SK-N-SH (cell line): ENCODE measurements around the gene NGB. TPM values are rescaled to one million over a fixed set of nuclear protein-coding genes. Genes with fewer than 3 reads are reported as not detected.

Experiments
- CTCF ChIA-PET: fragments of 300-600, 350-600 bp; formaldehyde crosslinking; extraction: SDS; loops from one replicate; lab custom pipeline; 2021; lab: Yijun Ruan, JAX
- POLR2A ChIA-PET: fragments of 350-600 bp; sonication (Branson Sonifier 250); formaldehyde crosslinking; extraction: SDS; loops from one replicate; lab custom pipeline; 2020; ENCODE audit warnings: antibody characterized with exemption, inconsistent platforms; lab: Yijun Ruan, JAX
- DNase-seq: peaks from one replicate; pipeline ENCODE4 v3.0.0; 2012
- H2AFZ ChIP-seq: fragments of 200-600 bp; sonication (generic); 2 replicates; pipeline ENCODE4 v1.8.1; 2016; ENCODE audit warnings: antibody characterized with exemption, mild to moderate bottlenecking, low read depth
- H3F3A ChIP-seq: fragments of 200-600 bp; sonication (generic); replicated peaks from 2 replicates; pipeline ENCODE3; 2016; ENCODE audit warnings: antibody characterized with exemption, mild to moderate bottlenecking; ENCODE audit not compliant: insufficient read depth
- H3K27ac ChIP-seq, 2 experiments: fragments of 200-500 bp in 1 of 2; fragments of 200-600 bp in 1 of 2; sonication (Bioruptor generic) in 1 of 2; sonication (generic), shearing (Covaris generic) in 1 of 2; 2 replicates each; pipeline versions ENCODE4 v1.5.1 to v1.6.1; 2014 to 2016; ENCODE audit warnings: low read depth in 2 of 2, inconsistent platforms in 1 of 2, low read length in 1 of 2, mild to moderate bottlenecking in 1 of 2, mixed read lengths in 1 of 2
- H3K27me3 ChIP-seq: fragments of 200-600 bp; sonication (generic), shearing (Covaris generic); 2 replicates; pipeline ENCODE4 v1.6.1; 2016; ENCODE audit warnings: mixed run types; ENCODE audit not compliant: insufficient read depth
- H3K36me3 ChIP-seq, 2 experiments: fragments of 200-500 bp in 1 of 2; fragments of 200-600 bp in 1 of 2; sonication (Bioruptor generic) in 1 of 2; sonication (generic) in 1 of 2; replicated peaks in 1 of 2; 2 replicates each; pipeline versions ENCODE3 to v1.5.1; 2014 to 2016; ENCODE audit warnings: low read length in 1 of 2, mild to moderate bottlenecking in 1 of 2; ENCODE audit not compliant: insufficient read depth in 2 of 2, control insufficient read depth in 1 of 2
- H3K4me1 ChIP-seq, 2 experiments: fragments of 200-500 bp in 1 of 2; fragments of 200-600 bp in 1 of 2; sonication (Bioruptor generic) in 1 of 2; sonication (generic), shearing (Covaris generic) in 1 of 2; 2 replicates each; pipeline versions ENCODE4 v1.5.1 to v1.6.1; 2014 to 2016; ENCODE audit warnings: low read depth in 1 of 2, low read length in 1 of 2, mixed run types in 1 of 2; ENCODE audit not compliant: insufficient read depth in 2 of 2, control insufficient read depth in 1 of 2
- H3K4me2 ChIP-seq: fragments of 200-600 bp; sonication (generic), shearing (Covaris generic); 2 replicates; pipeline ENCODE4 v1.6.1; 2017; ENCODE audit warnings: mixed run types
- H3K4me3 ChIP-seq, 2 experiments: fragments of 200-500 bp in 1 of 2; fragments of 200-600 bp in 1 of 2; sonication (Bioruptor generic) in 1 of 2; sonication (generic), shearing (Covaris generic) in 1 of 2; 2 replicates each; pipeline versions ENCODE4 v1.5.1 to v1.8.1; 2014 to 2016; ENCODE audit warnings: low read depth in 2 of 2, inconsistent platforms in 1 of 2, low read length in 1 of 2, mild to moderate bottlenecking in 1 of 2, mixed read lengths in 1 of 2, moderate library complexity in 1 of 2
- H3K79me2 ChIP-seq: fragments of 200-600 bp; sonication (generic); 2 replicates; pipeline ENCODE4 v1.8.1; 2017; ENCODE audit warnings: mild to moderate bottlenecking; ENCODE audit not compliant: insufficient read depth
- H3K9ac ChIP-seq: fragments of 200-600 bp; sonication (generic); 2 replicates; pipeline ENCODE4 v1.6.1; 2017; ENCODE audit warnings: mixed run types
- H3K9me2 ChIP-seq: fragments of 200-600 bp; sonication (generic); 2 replicates; pipeline ENCODE4 v1.6.1; 2017; ENCODE audit warnings: mixed run types
- H3K9me3 ChIP-seq: fragments of 200-600 bp; sonication (generic); 2 replicates; pipeline ENCODE4 v1.6.1; 2017; ENCODE audit warnings: mixed run types, mild to moderate bottlenecking, moderate library complexity
- H4K20me1 ChIP-seq: fragments of 200-600 bp; sonication (generic); 2 replicates; pipeline ENCODE4 v1.6.1; 2017; ENCODE audit warnings: mild to moderate bottlenecking, mixed run types; ENCODE audit not compliant: insufficient read depth
- CHD2 ChIP-seq: fragments of 150-350 bp; IDR thresholded peaks from 2 replicates; pipeline ENCODE4 v1.6.1; 2018; ENCODE audit warnings: low read length; ENCODE audit not compliant: partially characterized antibody
- EZH2phosphoT487 ChIP-seq: fragments of 200-600 bp; sonication (generic); IDR thresholded peaks from 2 replicates; pipeline ENCODE4 v1.6.1; 2017; ENCODE audit warnings: low read depth, mixed run types, mild to moderate bottlenecking, antibody characterized with exemption, moderate library complexity, borderline replicate concordance
- MEF2A ChIP-seq: IDR thresholded peaks from 2 replicates; pipeline ENCODE4 v1.4.0; 2012; ENCODE audit warnings: low read depth, borderline replicate concordance
- MXI1 ChIP-seq: IDR thresholded peaks from 2 replicates; pipeline ENCODE4 v1.6.1; 2012; ENCODE audit warnings: mild to moderate bottlenecking, low read depth, low read length, improper control_type of control experiment
- NFIC ChIP-seq: IDR thresholded peaks from 2 replicates; pipeline ENCODE4 v1.4.0; 2012; ENCODE audit warnings: borderline replicate concordance
- POLR2AphosphoS5 ChIP-seq: IDR thresholded peaks from 2 replicates; pipeline ENCODE4 v1.6.1; 2012; ENCODE audit warnings: low read depth, low read length
- RAD21 ChIP-seq: IDR thresholded peaks from 2 replicates; pipeline ENCODE4 v1.6.1; 2012; ENCODE audit warnings: mild to moderate bottlenecking, low read length
- RCOR1 ChIP-seq: fragments of 150-350 bp; IDR thresholded peaks from 2 replicates; pipeline ENCODE4 v1.6.1; 2017; ENCODE audit warnings: antibody characterized with exemption, low read length
- RFX5 ChIP-seq: IDR thresholded peaks from 2 replicates; pipeline ENCODE4 v1.6.1; 2012; ENCODE audit warnings: mild to moderate bottlenecking, improper control_type of control experiment, low read length
- SIN3A ChIP-seq: IDR thresholded peaks from 2 replicates; pipeline ENCODE4 v1.6.1; 2012; ENCODE audit warnings: low read depth, mild to moderate bottlenecking, low read length, moderate library complexity, borderline replicate concordance
- TAF1 ChIP-seq: IDR thresholded peaks from 2 replicates; pipeline ENCODE4 v1.6.1; 2012; ENCODE audit warnings: low read depth, mild to moderate bottlenecking, low read length, moderate library complexity, borderline replicate concordance
- TCF12 ChIP-seq: IDR thresholded peaks from 2 replicates; pipeline ENCODE4 v1.4.0; 2012
- TEAD4 ChIP-seq: IDR thresholded peaks from 2 replicates; pipeline ENCODE4 v1.4.0; 2012; ENCODE audit warnings: mild to moderate bottlenecking, borderline replicate concordance; ENCODE audit not compliant: insufficient read depth
- WGBS: methylation state at CpG from one replicate; pipeline ENCODE4 v1.1.6; 2017; ENCODE audit warnings: low lambda C conversion rate; 5-methylcytosine and 5-hydroxymethylcytosine counted together
- polyA plus RNA-seq, 3 experiments: library from polyadenylated mRNA; depleted of rRNA; stranded (reverse); fragments of >200 nt; gene quantifications; 2 replicates each; pipeline ENCODE4 v1.2.3, GENCODE V29; 2012
- TF ChIP-seq, protein P1 (sequence below): IDR thresholded peaks from 2 replicates; pipeline ENCODE4 v1.4.0; 2012; ENCODE audit warnings: low read depth, borderline replicate concordance
- TF ChIP-seq, protein P2 (sequence below): fragments of 150-350 bp; IDR thresholded peaks from 2 replicates; pipeline ENCODE4 v1.6.1; 2016; ENCODE audit warnings: mild to moderate bottlenecking, low read depth, low read length
- TF ChIP-seq, protein P3 (sequence below): IDR thresholded peaks from 2 replicates; pipeline ENCODE4 v1.6.1; 2012; ENCODE audit warnings: mild to moderate bottlenecking, low read depth, low read length, moderate library complexity

The NGB gene
- polyA plus RNA-seq, 1 of the 3 experiments (the other 2 are of a cell fraction), result not detected

DNA sequence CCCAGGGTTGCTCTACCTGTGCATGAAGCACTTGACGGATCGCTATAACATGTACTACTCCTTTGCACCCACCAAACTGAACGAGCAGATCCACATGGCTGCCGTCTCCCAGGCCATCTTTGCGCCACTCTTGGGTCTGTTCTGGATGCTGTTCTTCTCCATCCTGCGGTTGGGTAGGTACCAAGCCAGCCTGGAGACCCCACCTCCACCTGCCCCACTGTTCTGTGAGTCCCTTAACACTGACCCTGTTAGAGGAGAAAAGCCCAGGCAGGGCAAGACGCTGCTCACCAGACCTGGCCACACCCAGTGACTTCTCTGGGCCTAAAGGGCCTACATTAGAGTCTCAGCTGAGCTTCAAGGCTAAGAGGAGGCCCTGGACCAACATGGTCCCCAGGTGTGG lies 21.7 kb downstream of the NGB start:
- H3K27me3 ChIP-seq, result no peaks in the 10 kb centered on the region
- H4K20me1 ChIP-seq, result no peaks in the 10 kb centered on the region
- H3K4me2 ChIP-seq, result no peak overlapping the region
- no peak for DNase-seq
- no peaks in the 10 kb centered on the region for H3F3A ChIP-seq
- WGBS, result 63% methylated on average over 5 of the region's 7 CpGs
- no peak overlapping the region for H2AFZ ChIP-seq
- TF ChIP-seq, protein P1, sequence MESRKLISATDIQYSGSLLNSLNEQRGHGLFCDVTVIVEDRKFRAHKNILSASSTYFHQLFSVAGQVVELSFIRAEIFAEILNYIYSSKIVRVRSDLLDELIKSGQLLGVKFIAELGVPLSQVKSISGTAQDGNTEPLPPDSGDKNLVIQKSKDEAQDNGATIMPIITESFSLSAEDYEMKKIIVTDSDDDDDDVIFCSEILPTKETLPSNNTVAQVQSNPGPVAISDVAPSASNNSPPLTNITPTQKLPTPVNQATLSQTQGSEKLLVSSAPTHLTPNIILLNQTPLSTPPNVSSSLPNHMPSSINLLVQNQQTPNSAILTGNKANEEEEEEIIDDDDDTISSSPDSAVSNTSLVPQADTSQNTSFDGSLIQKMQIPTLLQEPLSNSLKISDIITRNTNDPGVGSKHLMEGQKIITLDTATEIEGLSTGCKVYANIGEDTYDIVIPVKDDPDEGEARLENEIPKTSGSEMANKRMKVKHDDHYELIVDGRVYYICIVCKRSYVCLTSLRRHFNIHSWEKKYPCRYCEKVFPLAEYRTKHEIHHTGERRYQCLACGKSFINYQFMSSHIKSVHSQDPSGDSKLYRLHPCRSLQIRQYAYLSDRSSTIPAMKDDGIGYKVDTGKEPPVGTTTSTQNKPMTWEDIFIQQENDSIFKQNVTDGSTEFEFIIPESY, result no peak
- TF ChIP-seq, protein P2, sequence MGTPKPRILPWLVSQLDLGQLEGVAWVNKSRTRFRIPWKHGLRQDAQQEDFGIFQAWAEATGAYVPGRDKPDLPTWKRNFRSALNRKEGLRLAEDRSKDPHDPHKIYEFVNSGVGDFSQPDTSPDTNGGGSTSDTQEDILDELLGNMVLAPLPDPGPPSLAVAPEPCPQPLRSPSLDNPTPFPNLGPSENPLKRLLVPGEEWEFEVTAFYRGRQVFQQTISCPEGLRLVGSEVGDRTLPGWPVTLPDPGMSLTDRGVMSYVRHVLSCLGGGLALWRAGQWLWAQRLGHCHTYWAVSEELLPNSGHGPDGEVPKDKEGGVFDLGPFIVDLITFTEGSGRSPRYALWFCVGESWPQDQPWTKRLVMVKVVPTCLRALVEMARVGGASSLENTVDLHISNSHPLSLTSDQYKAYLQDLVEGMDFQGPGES, result no peak
- TF ChIP-seq RCOR1 (no peak), SIN3A (no peak), EZH2phosphoT487 (no peak), NFIC (no peak), MXI1 (no peak), POLR2AphosphoS5 (no peak), MEF2A (no peak), TCF12 (no peak), TEAD4 (no peak), CHD2 (no peak), TAF1 (no peak), RFX5 (no peak), RAD21 (no peak)
- TF ChIP-seq, protein P3, sequence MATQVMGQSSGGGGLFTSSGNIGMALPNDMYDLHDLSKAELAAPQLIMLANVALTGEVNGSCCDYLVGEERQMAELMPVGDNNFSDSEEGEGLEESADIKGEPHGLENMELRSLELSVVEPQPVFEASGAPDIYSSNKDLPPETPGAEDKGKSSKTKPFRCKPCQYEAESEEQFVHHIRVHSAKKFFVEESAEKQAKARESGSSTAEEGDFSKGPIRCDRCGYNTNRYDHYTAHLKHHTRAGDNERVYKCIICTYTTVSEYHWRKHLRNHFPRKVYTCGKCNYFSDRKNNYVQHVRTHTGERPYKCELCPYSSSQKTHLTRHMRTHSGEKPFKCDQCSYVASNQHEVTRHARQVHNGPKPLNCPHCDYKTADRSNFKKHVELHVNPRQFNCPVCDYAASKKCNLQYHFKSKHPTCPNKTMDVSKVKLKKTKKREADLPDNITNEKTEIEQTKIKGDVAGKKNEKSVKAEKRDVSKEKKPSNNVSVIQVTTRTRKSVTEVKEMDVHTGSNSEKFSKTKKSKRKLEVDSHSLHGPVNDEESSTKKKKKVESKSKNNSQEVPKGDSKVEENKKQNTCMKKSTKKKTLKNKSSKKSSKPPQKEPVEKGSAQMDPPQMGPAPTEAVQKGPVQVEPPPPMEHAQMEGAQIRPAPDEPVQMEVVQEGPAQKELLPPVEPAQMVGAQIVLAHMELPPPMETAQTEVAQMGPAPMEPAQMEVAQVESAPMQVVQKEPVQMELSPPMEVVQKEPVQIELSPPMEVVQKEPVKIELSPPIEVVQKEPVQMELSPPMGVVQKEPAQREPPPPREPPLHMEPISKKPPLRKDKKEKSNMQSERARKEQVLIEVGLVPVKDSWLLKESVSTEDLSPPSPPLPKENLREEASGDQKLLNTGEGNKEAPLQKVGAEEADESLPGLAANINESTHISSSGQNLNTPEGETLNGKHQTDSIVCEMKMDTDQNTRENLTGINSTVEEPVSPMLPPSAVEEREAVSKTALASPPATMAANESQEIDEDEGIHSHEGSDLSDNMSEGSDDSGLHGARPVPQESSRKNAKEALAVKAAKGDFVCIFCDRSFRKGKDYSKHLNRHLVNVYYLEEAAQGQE, result no peak
- H3K79me2 ChIP-seq, result no peaks in the 10 kb centered on the region
- no peaks in the 10 kb centered on the region for H3K36me3 ChIP-seq
- H3K9me2 ChIP-seq, result no peaks in the 10 kb centered on the region
- ChIA-PET POLR2A (no interaction called here), CTCF (interaction anchor here (0.9 to 1.6 kb wide), 3 partner anchors 9 to 179 kb away, joined by 3 to 4 read pairs (median 3); no protein-coding TSS in a partner anchor)
- H3K27ac ChIP-seq, result no peak overlapping the region
- H3K9ac ChIP-seq, result no peak overlapping the region
- no peaks in the 10 kb centered on the region for H3K9me3 ChIP-seq
- no peak overlapping the region for H3K4me3 ChIP-seq
- H3K4me1 ChIP-seq, result no peaks in the 10 kb centered on the region
